Breast epithelium (tissue), 4 donors: ENCODE measurements around the gene SHCBP1. TPM values are rescaled to one million over a fixed set of nuclear protein-coding genes. Genes with fewer than 3 reads are reported as not detected.

Experiments
- DNase-seq, 2 donors: peaks; one replicate each; pipeline ENCODE4 v3.0.0-alpha.2; 2019; ENCODE audit warnings: low spot score in 2 of 2
- H3K27ac ChIP-seq, 2 donors: fragments of 200-600 bp; sonication (generic) in 1 of 2; one replicate each; pipeline ENCODE4 v1.5.1; 2016 to 2019; ENCODE audit warnings: mild to moderate bottlenecking in 1 of 2
- H3K27me3 ChIP-seq, 2 donors: fragments of 200-600 bp; sonication (generic) in 1 of 2; one replicate each; pipeline versions ENCODE4 v1.5.1 to v1.6.0; 2017 to 2019; ENCODE audit warnings: control low read depth in 1 of 2, mild to moderate bottlenecking in 1 of 2
- H3K36me3 ChIP-seq: fragments of 200-600 bp; one replicate; pipeline ENCODE4 v1.5.1; 2019
- H3K4me1 ChIP-seq, 2 donors: fragments of 200-600 bp; sonication (generic); one replicate each; pipeline ENCODE4 v1.5.1; 2016 to 2019; ENCODE audit warnings: control low read depth in 1 of 2
- H3K4me3 ChIP-seq, 3 donors: fragments of 200-600 bp; sonication (generic); 1 replicate in 2 of 3; 2 replicates in 1 of 3; pipeline ENCODE4 v1.5.1; 2016 to 2019; ENCODE audit warnings: mild to moderate bottlenecking in 3 of 3, moderate library complexity in 2 of 3
- H3K9me3 ChIP-seq, 2 donors: fragments of 200-600 bp; sonication (generic) in 1 of 2; one replicate each; pipeline ENCODE4 v1.5.1; 2016 to 2019; ENCODE audit warnings: control low read depth in 1 of 2
- POLR2A ChIP-seq: fragments of 450-650 bp; IDR thresholded peaks from one replicate; pipeline ENCODE4 v1.6.1; 2016; ENCODE audit warnings: antibody characterized with exemption, mild to moderate bottlenecking, moderate library complexity
- POLR2AphosphoS5 ChIP-seq, 3 donors: sonication (generic); formaldehyde crosslinking; IDR thresholded peaks; one replicate each; pipeline ENCODE4 v1.6.1; 2017; ENCODE audit warnings: antibody characterized with exemption in 3 of 3
- intact Hi-C: fragments of 100-400 bp; cut with DNase I; formaldehyde crosslinking; loops from one replicate; pipeline ENCODE4 v1.15.1; 2023; ENCODE audit warnings: low total_unique reads
- total RNA-seq, 3 donors: library from RNA; depleted of rRNA; stranded (reverse); fragments of >200 nt; gene quantifications; one replicate each; pipeline ENCODE4 v1.1.0, GENCODE V29; 2016
- TF ChIP-seq, protein P1 (sequence below), 3 donors: fragments of 450-650 bp; IDR thresholded peaks; one replicate each; pipeline ENCODE4 v1.5.1; 2016 to 2017; ENCODE audit warnings: antibody characterized with exemption in 3 of 3, mild to moderate bottlenecking in 3 of 3, moderate library complexity in 3 of 3

Gene SHCBP1
- total RNA-seq, 3 donors from 2014 or later: 0.33 to 0.96 (median 0.44) TPM

DNA sequence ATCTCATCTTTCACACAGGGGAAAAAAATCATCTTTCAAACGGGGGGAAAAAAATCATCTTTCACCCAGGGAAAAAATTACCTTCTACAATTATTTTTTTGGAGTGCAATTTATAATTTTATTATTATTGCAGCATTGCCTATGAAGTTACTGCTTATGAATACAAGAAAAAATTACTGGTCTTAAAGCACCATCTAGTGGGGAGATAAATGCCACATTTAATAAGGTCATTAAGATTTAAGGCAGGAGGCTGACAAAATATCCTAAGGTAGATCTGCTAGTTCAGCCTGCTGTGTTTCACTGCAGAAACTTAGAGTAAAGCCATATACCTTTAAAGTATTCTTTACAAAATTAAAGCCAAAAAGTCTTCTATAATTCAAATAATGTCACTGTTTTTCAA lies 13.7 kb downstream of the SHCBP1 start:
- Histone ChIP-seq H3K36me3 (no peaks in the 10 kb centered on the region), H3K27ac (no peak overlapping the region), H3K4me1 (no peaks in the 10 kb centered on the region), H3K4me3 (no peak overlapping the region), H3K9me3 (no peaks in the 10 kb centered on the region), H3K27me3 (no peaks in the 10 kb centered on the region)
- intact Hi-C loops: no loop called here
- DNase-seq: no peak
- TF ChIP-seq, protein P1, sequence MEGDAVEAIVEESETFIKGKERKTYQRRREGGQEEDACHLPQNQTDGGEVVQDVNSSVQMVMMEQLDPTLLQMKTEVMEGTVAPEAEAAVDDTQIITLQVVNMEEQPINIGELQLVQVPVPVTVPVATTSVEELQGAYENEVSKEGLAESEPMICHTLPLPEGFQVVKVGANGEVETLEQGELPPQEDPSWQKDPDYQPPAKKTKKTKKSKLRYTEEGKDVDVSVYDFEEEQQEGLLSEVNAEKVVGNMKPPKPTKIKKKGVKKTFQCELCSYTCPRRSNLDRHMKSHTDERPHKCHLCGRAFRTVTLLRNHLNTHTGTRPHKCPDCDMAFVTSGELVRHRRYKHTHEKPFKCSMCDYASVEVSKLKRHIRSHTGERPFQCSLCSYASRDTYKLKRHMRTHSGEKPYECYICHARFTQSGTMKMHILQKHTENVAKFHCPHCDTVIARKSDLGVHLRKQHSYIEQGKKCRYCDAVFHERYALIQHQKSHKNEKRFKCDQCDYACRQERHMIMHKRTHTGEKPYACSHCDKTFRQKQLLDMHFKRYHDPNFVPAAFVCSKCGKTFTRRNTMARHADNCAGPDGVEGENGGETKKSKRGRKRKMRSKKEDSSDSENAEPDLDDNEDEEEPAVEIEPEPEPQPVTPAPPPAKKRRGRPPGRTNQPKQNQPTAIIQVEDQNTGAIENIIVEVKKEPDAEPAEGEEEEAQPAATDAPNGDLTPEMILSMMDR (IDR thresholded peaks at IDR 0.05): peak in 2 of 3 donors; percentile 24 to 39
- no peak for TF ChIP-seq POLR2AphosphoS5 (IDR thresholded peaks at IDR 0.05)
- no peak for TF ChIP-seq POLR2A

DNA sequence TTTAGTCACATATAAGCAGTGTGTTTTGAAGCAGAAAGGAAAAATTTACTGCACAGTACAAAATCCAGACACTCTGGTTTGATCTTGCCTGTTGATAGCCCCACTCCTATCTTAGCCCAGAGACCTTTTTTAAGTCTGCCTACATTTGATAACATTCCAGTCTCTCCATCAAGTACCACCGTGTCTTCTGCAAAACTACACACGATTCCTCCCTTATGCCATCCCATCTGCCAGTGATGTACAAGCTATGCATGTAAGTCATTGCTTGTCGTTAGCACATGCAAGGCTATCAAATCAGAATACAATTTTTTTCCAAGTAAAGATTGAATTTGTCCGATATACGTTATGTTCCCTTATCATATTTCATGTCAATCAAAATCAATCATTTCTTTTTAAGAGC lies 14.9 kb downstream of the SHCBP1 start:
- no peak for DNase-seq
- H3K9me3 ChIP-seq: no peaks in the 10 kb centered on the region
- H3K4me3 ChIP-seq: no peak overlapping the region
- no peak for TF ChIP-seq POLR2A
- TF ChIP-seq, protein P1 (IDR thresholded peaks at IDR 0.05): no peak
- no peak for TF ChIP-seq POLR2AphosphoS5 (IDR thresholded peaks at IDR 0.05)
- intact Hi-C loops: no loop called here
- no peaks in the 10 kb centered on the region for H3K4me1 ChIP-seq
- no peaks in the 10 kb centered on the region for H3K27me3 ChIP-seq
- H3K27ac ChIP-seq: no peak overlapping the region
- H3K36me3 ChIP-seq: no peaks in the 10 kb centered on the region

DNA sequence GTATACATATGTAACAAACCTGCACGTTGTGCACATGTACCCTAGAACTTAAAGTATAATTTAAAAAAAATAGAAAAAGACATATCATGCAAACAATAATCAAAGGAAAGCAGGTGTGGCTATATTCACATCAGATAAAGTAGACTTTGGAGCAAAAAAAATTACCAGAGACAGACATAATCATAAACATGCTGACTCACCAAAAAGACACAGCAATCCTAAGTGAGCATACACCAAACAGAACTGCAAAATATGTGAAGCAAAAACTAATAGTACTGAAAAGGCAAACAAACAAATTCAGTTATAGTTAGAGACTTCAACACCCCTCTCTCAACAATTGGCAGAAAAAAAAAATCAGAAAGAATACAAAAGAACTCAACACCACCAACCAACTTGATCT lies 29.9 kb downstream of the SHCBP1 start:
- H3K4me3 ChIP-seq: no peak overlapping the region
- intact Hi-C loops: no loop called here
- TF ChIP-seq POLR2A (no peak), POLR2AphosphoS5 (IDR thresholded peaks at IDR 0.05) (no peak)
- TF ChIP-seq, protein P1 (IDR thresholded peaks at IDR 0.05): no peak
- no peaks in the 10 kb centered on the region for H3K4me1 ChIP-seq
- no peak overlapping the region for H3K27ac ChIP-seq
- peaks cover 0 to 6% of the 10 kb centered on the region in 2 donors for H3K9me3 ChIP-seq
- no peaks in the 10 kb centered on the region for H3K36me3 ChIP-seq
- no peak for DNase-seq
- H3K27me3 ChIP-seq: no peaks in the 10 kb centered on the region

DNA sequence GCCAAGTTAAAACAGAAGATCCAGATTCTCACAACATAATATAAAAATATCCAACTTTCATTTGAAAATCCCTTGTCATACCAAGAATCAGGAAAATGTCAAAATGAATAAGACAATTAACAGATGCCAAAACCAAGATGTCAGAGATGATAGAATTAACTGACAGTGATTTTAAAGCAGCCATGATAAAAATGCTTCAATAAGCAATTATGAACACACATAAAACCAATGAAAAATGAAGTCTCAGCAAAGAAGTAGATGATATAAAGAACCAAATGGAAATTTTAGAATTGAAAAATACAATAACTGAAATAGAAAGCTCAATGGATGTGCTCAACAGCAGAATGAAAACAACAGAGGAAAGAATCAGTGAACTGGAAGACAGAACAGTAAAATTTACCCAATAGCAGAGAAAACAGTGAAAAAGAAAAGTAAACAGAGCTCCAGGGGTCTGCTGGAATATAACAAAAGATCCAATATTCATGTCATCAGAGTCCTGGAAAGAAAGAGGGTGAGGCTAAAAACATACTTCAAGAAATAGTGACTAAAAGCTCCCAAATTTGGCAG lies 35.1 kb downstream of the SHCBP1 start:
- no peaks in the 10 kb centered on the region for H3K27me3 ChIP-seq
- intact Hi-C loops: no loop called here
- H3K4me3 ChIP-seq: no peak overlapping the region
- TF ChIP-seq, protein P1 (IDR thresholded peaks at IDR 0.05): no peak
- TF ChIP-seq POLR2A (no peak), POLR2AphosphoS5 (IDR thresholded peaks at IDR 0.05) (no peak)
- no peak for DNase-seq
- H3K9me3 ChIP-seq: peaks cover 6 to 18% of the 10 kb centered on the region in 2 donors
- H3K27ac ChIP-seq: no peak overlapping the region
- H3K36me3 ChIP-seq: no peaks in the 10 kb centered on the region
- no peaks in the 10 kb centered on the region for H3K4me1 ChIP-seq

DNA sequence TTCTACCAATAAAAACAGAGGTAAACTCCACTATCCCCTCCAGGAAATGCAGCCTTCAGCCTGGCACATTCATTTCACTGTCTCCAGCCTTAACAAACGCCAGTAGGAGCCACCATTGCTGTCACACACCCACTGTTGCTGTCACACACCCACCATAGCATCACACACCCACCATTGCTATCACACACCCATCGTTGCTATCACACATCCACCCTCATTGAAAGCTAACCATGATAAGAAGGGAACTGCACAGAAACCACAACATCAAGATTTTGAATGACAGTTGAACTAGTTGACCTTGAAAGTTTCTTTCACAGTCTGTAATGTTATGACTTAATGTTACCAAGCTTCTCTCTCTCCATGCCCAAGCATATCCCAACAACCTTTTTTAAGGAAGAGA lies 38.1 kb downstream of the SHCBP1 start:
- Histone ChIP-seq H3K4me1 (no peaks in the 10 kb centered on the region), H3K36me3 (no peaks in the 10 kb centered on the region), H3K27me3 (no peaks in the 10 kb centered on the region), H3K27ac (no peak overlapping the region), H3K9me3 (peaks cover 6 to 18% of the 10 kb centered on the region in 2 donors), H3K4me3 (no peak overlapping the region)
- DNase-seq: no peak
- intact Hi-C loops: no loop called here
- TF ChIP-seq POLR2A (no peak), POLR2AphosphoS5 (IDR thresholded peaks at IDR 0.05) (no peak)
- TF ChIP-seq, protein P1 (IDR thresholded peaks at IDR 0.05): no peak
